ENCODE results near the gene ITGB6. TPM values are rescaled to one million over a fixed set of nuclear protein-coding genes. Genes with fewer than 3 reads are reported as not detected.

ITGB6 gene
- total and polyA plus RNA-seq, 2 donors (not counting 3 experiments of a cell fraction or from before 2014, with no cell fraction given), result 0.03 TPM; not detected in 1

DNA sequence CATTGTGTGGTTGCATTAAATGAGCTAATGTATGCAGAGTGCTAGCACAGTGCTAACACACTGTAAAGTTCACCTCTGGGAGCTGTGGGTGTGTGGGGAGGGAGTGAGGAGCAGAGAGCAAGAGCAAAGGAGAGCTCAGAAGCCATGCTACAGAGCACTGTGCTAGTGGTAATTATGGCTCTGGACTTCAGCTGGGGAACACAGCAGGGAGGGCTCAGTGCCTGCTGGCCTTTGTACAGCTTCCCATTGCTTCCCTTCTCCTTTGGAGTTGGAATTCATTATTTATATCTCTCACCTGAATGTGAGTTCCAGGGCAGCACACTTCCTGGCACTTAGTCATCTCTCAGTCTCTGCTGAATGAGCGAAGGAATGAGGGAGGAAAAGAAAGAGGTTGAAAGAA, 135.2 kb downstream of the ITGB6 start:
- Histone ChIP-seq H3K27me3 (ENCODE audit: control insufficient read depth in 2 of 2, insufficient read depth in 2 of 2, low read length in 2 of 2) (no peaks in the 10 kb centered on the region), H3K9me1 (replicated peaks; ENCODE audit: control insufficient read depth, extremely low read depth, insufficient read depth, low read length) (no peaks in the 10 kb centered on the region), H4K20me1 (replicated peaks; ENCODE audit: control insufficient read depth, extremely low read depth, insufficient read depth, low read length) (no peaks in the 10 kb centered on the region), H3K4me2 (ENCODE audit: insufficient read depth, low read length) (no peak overlapping the region), H3K9ac (replicated peaks; ENCODE audit: extremely low read depth, insufficient read depth, low read length) (no peak overlapping the region), H3K9me3 (replicated peaks; ENCODE audit: control insufficient read depth, insufficient read depth, low read length) (no peaks in the 10 kb centered on the region), H2AFZ (ENCODE audit: low read depth, low read length) (no peak overlapping the region), H3K36me3 (ENCODE audit: control insufficient read depth in 2 of 2, extremely low read depth in 1 of 2, insufficient read depth in 2 of 2, low read length in 2 of 2) (no peaks in the 10 kb centered on the region), H3K4me3 (replicated peaks in 1 of 3; ENCODE audit: insufficient read depth in 1 of 3, low read depth in 1 of 3, low read length in 3 of 3) (no peak overlapping the region), H3K27ac (ENCODE audit: insufficient read depth, low read depth, low read length) (no peak overlapping the region), H3K79me2 (ENCODE audit: control insufficient read depth, insufficient read depth, low read length) (peaks cover 21% of the 10 kb centered on the region), H3K4me1 (ENCODE audit: control insufficient read depth, extremely low read depth, insufficient read depth, low read length) (peaks cover 18% of the 10 kb centered on the region)
- intact Hi-C loops (cut with micrococcal nuclease) (no loop called here), dilution Hi-C loops (cut with MboI; ENCODE audit: extremely low pct_ligation_motif_present, low sequenced_read_pairs) (no loop called here)
- DNase-seq (ENCODE audit: low read depth, low spot score) (no peak), FAIRE-seq (no peak)
- ChIA-PET CTCF (interaction anchor here (0.5 to 1.4 kb wide), 4 partner anchors 10 to 46 kb away, joined by 3 to 6 read pairs (median 3); no protein-coding TSS in a partner anchor), POLR2A (no interaction called here)
- no TSS peak for BruUV-seq (replicated peaks)
- TF ChIP-seq, protein P1, sequence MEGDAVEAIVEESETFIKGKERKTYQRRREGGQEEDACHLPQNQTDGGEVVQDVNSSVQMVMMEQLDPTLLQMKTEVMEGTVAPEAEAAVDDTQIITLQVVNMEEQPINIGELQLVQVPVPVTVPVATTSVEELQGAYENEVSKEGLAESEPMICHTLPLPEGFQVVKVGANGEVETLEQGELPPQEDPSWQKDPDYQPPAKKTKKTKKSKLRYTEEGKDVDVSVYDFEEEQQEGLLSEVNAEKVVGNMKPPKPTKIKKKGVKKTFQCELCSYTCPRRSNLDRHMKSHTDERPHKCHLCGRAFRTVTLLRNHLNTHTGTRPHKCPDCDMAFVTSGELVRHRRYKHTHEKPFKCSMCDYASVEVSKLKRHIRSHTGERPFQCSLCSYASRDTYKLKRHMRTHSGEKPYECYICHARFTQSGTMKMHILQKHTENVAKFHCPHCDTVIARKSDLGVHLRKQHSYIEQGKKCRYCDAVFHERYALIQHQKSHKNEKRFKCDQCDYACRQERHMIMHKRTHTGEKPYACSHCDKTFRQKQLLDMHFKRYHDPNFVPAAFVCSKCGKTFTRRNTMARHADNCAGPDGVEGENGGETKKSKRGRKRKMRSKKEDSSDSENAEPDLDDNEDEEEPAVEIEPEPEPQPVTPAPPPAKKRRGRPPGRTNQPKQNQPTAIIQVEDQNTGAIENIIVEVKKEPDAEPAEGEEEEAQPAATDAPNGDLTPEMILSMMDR (IDR thresholded peaks at IDR 0.05; ENCODE audit: extremely low read depth in 1 of 2, insufficient read depth in 1 of 2, low read depth in 1 of 2, low read length in 2 of 2), result no peak
- TF ChIP-seq JUN (IDR thresholded peaks at IDR 0.05; ENCODE audit: borderline replicate concordance, insufficient read depth, insufficient read length, low read depth), result no peak
- no peak for TF ChIP-seq MYC (IDR thresholded peaks at IDR 0.05; ENCODE audit: low read depth, low read length)
- no peak for TF ChIP-seq POLR2AphosphoS5 (IDR thresholded peaks at IDR 0.05; ENCODE audit: insufficient read depth, low read depth, low read length)
- TF ChIP-seq GATA2 (IDR thresholded peaks at IDR 0.05; ENCODE audit: insufficient read depth, insufficient read length, low read depth, low read length), result no peak
- TF ChIP-seq EZH2 (IDR thresholded peaks at IDR 0.05; ENCODE audit: borderline replicate concordance, low read depth, low read length, severe bottlenecking), result no peak
